ENCODE results near the gene SIRT7.
A peak's percentile ranks its signal among the peaks of the same experiment; 100 is the strongest.

The SIRT7 gene

GRCh38 chr17:81870981-81871386 lies 47.0 kb downstream of the SIRT7 start, which contains the start of gene ARHGDIA:
TSS of gene ARHGDIA (minus strand) at chr17:81871337. CDS start at chr17:81869930, 1,407 bp downstream.
- Mint-ChIP-seq H3K4me3 (peak within 1 kb of the TSS; percentile 83), H3K4me1 (ENCODE audit: low read depth) (peaks cover 52% of the 10 kb centered on the region), H3K36me3 (ENCODE audit: low read depth) (peaks cover 57% of the 10 kb centered on the region), H3K27ac (peak within 1 kb of the TSS; percentile 95), H3K27me3 (no peaks in the 10 kb centered on the region), H3K9me3 (no peaks in the 10 kb centered on the region)
- intact Hi-C loops (cut with micrococcal nuclease): loop anchor here (1.0 kb wide), 2 partner anchors 10 to 20 kb away; partner anchors contain the start of genes ALYREF and ANAPC11

GRCh38 chr17:81870131-81870980 lies 47.6 kb downstream of the SIRT7 start:
- H3K4me1 Mint-ChIP-seq (ENCODE audit: low read depth): peaks cover 52% of the 10 kb centered on the region
- no peaks in the 10 kb centered on the region for H3K27me3 Mint-ChIP-seq
- H3K4me3 Mint-ChIP-seq: peak overlapping the region; percentile 83
- intact Hi-C loops (cut with micrococcal nuclease): no loop called here
- H3K9me3 Mint-ChIP-seq: no peaks in the 10 kb centered on the region
- peaks cover 63% of the 10 kb centered on the region for H3K36me3 Mint-ChIP-seq (ENCODE audit: low read depth)
- H3K27ac Mint-ChIP-seq: peak overlapping the region; percentile 83

DNA sequence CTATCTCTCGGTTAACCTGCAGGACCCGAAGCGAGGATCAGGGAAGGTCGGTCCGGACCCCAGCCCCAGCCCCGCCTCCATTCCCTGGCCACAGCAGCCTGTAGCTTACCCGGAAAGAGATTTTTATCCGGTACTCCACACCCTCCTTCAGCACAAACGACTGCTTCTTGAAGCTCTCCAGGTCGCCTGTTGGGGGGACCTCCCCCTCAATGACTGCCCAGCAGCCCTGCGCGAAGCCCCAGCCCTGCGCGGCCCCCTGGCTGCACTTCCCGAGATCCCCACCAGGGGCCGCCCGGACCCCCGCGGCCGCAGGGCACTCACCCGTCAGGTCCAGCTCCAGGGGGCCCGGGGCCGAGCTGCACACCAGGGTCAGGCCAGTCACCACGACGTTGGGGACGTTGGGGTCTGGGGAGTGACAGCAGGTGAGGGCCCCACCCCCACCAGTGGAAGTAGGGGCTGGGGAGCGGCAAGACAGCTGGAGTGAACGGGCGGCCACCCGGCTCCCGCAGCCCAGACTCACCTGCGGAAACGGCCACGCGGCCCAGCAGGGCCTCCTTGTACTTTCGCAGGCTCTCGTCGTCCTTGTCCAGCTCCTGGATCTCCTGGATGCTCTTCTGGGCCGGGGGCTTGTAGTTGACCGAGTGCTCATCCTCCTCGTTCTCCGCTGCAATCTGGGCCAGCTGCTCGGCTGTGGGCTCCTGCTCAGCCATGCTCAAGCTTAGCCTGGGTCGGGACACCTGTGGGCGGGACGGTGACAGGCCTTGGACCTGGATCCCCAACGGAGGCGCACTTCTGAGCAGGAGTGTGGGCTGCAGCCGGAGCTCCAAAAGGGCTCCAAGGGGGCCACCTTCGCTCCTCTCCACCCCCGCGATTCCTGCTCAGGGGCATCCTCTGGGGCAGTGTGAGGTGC lies 48.5 kb downstream of the SIRT7 start:
- H3K27ac Mint-ChIP-seq: peak overlapping the region; percentile 83
- intact Hi-C loops (cut with micrococcal nuclease): loop anchor here (10.0 kb wide), 1 partner anchor 55 kb away; the partner anchor contains the start of gene MAFG
- H3K27me3 Mint-ChIP-seq: no peaks in the 10 kb centered on the region
- H3K9me3 Mint-ChIP-seq: no peaks in the 10 kb centered on the region
- H3K4me3 Mint-ChIP-seq: peak overlapping the region; percentile 83
- peaks cover 72% of the 10 kb centered on the region for H3K36me3 Mint-ChIP-seq (ENCODE audit: low read depth)
- H3K4me1 Mint-ChIP-seq (ENCODE audit: low read depth): peaks cover 53% of the 10 kb centered on the region

DNA sequence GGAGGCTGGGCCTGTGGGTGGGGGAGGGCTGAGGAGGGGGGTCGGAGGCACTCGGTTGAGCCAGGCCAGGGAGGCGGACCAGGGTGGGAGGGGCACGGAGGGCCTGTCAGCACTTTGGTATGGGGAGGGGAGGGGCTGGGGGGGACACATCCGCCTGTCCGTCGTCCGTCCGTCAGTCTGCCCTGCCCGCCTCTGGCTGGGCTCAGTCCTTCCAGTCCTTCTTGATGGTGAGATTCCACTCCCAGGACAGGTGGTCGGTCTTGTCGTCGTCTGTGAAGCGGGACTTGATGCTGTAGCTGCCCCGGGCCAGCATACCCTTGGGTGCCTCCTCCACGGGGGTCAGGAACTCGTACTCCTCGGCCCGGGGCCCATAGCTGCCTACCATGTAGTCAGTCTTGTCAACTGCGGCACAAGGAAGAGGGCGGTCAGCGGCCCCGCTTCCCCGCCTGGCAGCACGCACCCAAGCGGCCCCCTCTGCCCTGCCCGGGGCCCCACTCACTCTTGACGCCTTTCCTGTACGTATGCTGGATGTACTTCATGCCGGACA lies 49.2 kb downstream of the SIRT7 start:
- H3K27ac Mint-ChIP-seq: peak overlapping the region; percentile 83
- H3K4me3 Mint-ChIP-seq: peak overlapping the region; percentile 83
- intact Hi-C loops (cut with micrococcal nuclease): loop anchor here (10.0 kb wide), 1 partner anchor 56 kb away; the partner anchor contains the start of gene MAFG
- no peaks in the 10 kb centered on the region for H3K27me3 Mint-ChIP-seq
- H3K9me3 Mint-ChIP-seq: no peaks in the 10 kb centered on the region
- H3K36me3 Mint-ChIP-seq (ENCODE audit: low read depth): peaks cover 79% of the 10 kb centered on the region
- H3K4me1 Mint-ChIP-seq (ENCODE audit: low read depth): peaks cover 60% of the 10 kb centered on the region

GRCh38 chr17:81867991-81868673 lies 49.8 kb downstream of the SIRT7 start:
- Mint-ChIP-seq H3K4me3 (peak overlapping the region; percentile 48), H3K9me3 (no peaks in the 10 kb centered on the region), H3K27ac (peak overlapping the region; percentile 38), H3K4me1 (ENCODE audit: low read depth) (peaks cover 64% of the 10 kb centered on the region), H3K36me3 (ENCODE audit: low read depth) (peaks cover 85% of the 10 kb centered on the region), H3K27me3 (no peaks in the 10 kb centered on the region)
- intact Hi-C loops (cut with micrococcal nuclease): loop anchor here (10.0 kb wide), 1 partner anchor 57 kb away; the partner anchor contains the start of gene MAFG

GRCh38 chr17:81867170-81867990 lies 50.6 kb downstream of the SIRT7 start:
- no peaks in the 10 kb centered on the region for H3K9me3 Mint-ChIP-seq

DNA sequence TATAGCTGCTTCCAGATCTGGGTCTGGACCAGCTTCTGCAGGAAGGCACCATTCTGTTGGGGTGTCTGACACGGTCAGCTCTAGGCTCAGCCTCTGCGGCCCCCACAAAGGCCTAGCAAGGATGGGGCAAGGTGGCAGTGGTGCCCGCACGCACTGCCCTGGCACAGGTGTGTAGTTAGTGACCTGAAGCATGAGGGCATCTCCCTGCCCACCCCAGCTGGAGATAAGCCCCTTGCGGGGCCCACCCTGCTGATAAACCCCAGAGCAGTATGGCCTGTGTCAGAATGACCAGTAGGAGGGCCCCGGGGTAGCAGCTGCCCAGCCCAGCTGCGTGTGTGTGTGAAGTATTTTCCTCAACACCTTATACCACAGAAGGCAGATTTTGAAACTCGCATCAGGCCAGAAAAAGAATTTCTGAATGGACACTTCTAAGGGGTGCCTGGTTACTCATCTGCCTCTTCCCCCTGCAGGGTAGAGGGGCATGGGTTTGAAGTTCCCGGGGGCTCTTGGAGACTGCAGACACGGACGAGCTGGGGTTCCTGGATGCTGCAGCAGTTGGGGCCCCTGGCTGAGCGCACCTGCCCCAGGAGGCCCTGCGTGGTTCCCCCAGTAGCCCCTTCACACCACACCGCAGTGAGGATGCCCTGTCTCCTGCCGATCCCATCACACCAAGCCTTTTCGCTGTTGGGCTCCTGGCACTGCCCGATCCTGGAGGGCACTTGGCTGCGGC lies 51.4 kb downstream of the SIRT7 start:
- Mint-ChIP-seq H3K4me3 (no peak overlapping the region), H3K9me3 (no peaks in the 10 kb centered on the region), H3K4me1 (ENCODE audit: low read depth) (peaks cover 59% of the 10 kb centered on the region), H3K27ac (peak overlapping the region; percentile 38), H3K36me3 (ENCODE audit: low read depth) (peaks cover 88% of the 10 kb centered on the region), H3K27me3 (no peaks in the 10 kb centered on the region)
- intact Hi-C loops (cut with micrococcal nuclease): loop anchor here (10.0 kb wide), 1 partner anchor 58 kb away; the partner anchor contains the start of gene MAFG

More at GRCh38 chr17:81867170-81867990, 50.6 kb downstream of the SIRT7 start:
- H3K27me3 Mint-ChIP-seq: no peaks in the 10 kb centered on the region
- H3K36me3 Mint-ChIP-seq (ENCODE audit: low read depth): peaks cover 92% of the 10 kb centered on the region
- peak overlapping the region; percentile 38 for H3K27ac Mint-ChIP-seq
- intact Hi-C loops (cut with micrococcal nuclease): loop anchor here (10.0 kb wide), 1 partner anchor 57 kb away; the partner anchor contains the start of gene MAFG
- H3K4me3 Mint-ChIP-seq: peak overlapping the region; percentile 9
- H3K4me1 Mint-ChIP-seq (ENCODE audit: low read depth): peaks cover 64% of the 10 kb centered on the region

DNA sequence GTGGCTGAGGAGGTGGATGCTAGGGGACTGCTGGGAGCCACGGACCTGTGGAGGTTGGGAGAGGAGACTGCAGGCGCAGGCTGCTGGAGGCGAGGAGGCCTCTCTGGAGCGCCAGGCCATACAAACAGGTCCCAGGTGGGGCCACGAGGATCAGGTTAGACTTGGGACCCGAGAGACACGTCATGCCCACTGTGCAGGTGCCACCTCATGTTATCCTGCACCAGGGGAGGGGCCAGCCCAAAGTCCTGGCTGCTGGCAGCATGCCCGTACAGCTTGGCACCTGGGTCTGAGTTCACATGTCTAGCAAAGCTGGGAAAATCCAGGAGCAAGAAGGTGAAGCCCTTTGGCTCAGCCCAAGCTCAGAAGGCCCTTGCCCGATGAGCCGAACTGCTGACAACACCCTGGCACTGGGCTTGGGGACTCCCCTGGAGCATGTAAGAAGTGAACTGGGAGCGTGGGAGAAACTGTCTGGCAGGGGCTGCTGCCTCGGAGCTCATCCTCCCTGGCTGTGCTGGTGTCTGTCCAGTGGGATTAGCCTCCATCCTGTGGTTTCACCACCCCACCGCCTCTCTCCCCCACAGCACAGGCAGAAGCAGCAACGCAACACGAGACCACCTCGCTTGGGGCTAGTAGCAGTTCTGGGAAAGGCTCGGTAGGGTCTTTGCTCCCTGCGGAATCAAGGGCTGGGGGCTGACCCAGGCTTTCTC lies 52.1 kb downstream of the SIRT7 start:
- Mint-ChIP-seq H3K4me3 (no peak overlapping the region), H3K27me3 (no peaks in the 10 kb centered on the region), H3K36me3 (ENCODE audit: low read depth) (peaks cover 88% of the 10 kb centered on the region), H3K4me1 (ENCODE audit: low read depth) (peaks cover 59% of the 10 kb centered on the region), H3K9me3 (no peaks in the 10 kb centered on the region), H3K27ac (peak overlapping the region; percentile 38)
- intact Hi-C loops (cut with micrococcal nuclease): loop anchor here (10.0 kb wide), 1 partner anchor 59 kb away; the partner anchor contains the start of gene MAFG

DNA sequence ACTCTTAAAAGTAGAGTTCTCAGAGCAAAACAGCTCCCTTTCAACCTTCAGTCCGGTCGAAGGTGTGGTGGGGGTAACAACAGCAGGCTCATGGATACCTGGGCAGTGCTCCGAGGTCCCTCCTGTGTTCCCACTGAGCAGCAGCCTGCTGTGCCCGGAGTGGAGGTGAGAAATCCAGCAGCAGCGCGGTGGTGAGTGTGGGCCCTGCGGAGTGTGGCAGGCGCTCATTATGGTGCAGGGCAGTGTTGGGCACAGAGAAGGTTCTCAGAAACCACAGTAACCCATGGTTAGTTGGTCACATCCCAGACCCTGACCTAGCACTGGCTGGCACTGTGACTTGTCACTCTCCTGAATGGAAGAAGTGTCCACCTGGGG lies 52.6 kb downstream of the SIRT7 start:
- intact Hi-C loops (cut with micrococcal nuclease): loop anchor here (10.0 kb wide), 1 partner anchor 59 kb away; the partner anchor contains the start of gene MAFG
- Mint-ChIP-seq H3K4me3 (no peak overlapping the region), H3K27me3 (no peaks in the 10 kb centered on the region), H3K27ac (no peak overlapping the region), H3K9me3 (no peaks in the 10 kb centered on the region), H3K4me1 (ENCODE audit: low read depth) (peaks cover 59% of the 10 kb centered on the region), H3K36me3 (ENCODE audit: low read depth) (peaks cover 88% of the 10 kb centered on the region)

DNA sequence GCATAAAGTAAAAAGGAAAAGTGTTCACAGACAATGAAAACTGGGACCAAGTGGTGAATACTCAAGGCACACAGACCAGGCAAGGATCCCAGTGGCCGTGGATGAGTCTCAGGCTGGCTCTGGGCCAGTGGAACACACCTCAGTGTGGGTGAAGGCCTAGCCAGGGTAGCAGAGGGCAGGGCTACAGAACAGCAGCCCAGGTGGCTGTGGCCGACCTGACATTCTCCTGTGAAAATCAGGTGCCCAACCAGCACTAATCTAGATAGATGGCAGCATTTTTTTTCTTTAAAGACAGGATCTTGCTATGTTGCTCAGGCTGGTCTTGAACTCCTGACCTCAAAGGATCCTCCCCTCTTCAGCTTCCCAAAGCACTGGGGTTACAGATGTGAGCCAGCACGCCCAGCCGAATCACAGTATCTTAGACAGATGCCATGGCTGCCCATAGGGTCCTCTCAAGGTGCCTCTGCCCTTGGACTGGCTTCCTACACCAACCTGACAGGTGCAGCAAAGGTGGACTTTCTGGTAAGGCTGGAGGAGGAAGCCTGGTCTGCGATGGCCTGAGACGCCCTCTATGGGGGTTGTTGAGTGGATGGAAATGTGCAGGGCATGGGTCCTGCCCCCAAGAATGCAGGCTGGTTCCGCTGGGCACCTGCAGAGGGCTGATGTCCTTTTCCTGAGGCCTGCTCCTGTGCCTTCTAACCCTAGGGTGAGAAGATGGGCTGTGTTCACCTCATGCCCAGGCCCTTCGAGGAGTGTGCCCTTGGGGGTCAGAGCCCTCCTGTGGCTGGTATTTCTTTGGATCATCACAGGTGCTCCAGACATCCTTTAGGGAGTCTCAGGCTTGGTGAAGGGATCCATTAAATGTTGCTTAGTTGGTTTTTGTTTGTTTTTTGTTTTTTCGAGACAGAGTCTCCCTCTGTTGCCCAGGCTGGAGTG lies 53.9 kb downstream of the SIRT7 start:
- no peaks in the 10 kb centered on the region for H3K9me3 Mint-ChIP-seq
- no peaks in the 10 kb centered on the region for H3K27me3 Mint-ChIP-seq
- peaks cover 87% of the 10 kb centered on the region for H3K36me3 Mint-ChIP-seq (ENCODE audit: low read depth)
- no peak overlapping the region for H3K4me3 Mint-ChIP-seq
- intact Hi-C loops (cut with micrococcal nuclease): loop anchor here (5.0 to 10.0 kb wide), 2 partner anchors 42 to 61 kb away; partner anchors contain the start of gene MAFG
- H3K27ac Mint-ChIP-seq: no peak overlapping the region
- H3K4me1 Mint-ChIP-seq (ENCODE audit: low read depth): peaks cover 54% of the 10 kb centered on the region
